Stimulated activated CD8-positive, alpha-beta memory T cell treated with anti-CD3 and anti-CD28 coated beads, Interleukin-12 subunit alpha, Interleukin-12 subunit beta, amount 100 ng/mL, for 1 hour (primary cell): ENCODE data around the gene ADAMTS20.
A peak's percentile ranks its signal among the peaks of the same experiment; 100 is the strongest.

Source experiments
- DNase-seq: peaks from one replicate; pipeline ENCODE4 v3.0.0-alpha.2; 2020; ENCODE audit warnings: low read depth

Gene ADAMTS20

DNA sequence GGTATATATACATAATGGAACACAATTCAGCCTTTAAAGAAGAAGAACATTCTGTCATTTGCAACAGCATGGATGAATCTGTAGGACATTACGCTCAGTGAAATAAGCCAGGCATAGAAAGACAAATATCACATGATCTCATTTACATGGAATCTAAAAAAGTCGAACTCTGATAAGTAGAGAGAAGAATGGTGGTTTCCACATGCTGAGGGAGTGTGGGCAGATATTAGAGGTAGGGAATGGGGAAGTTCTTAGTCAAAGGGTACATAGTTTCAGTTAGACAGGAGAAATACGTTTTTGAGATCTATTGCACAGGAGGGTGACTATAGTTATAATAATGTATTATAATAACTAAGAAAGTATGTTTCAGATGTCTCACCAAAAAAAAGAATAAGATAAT is 71.4 kb downstream of the ADAMTS20 start:
- no peak for DNase-seq

DNA sequence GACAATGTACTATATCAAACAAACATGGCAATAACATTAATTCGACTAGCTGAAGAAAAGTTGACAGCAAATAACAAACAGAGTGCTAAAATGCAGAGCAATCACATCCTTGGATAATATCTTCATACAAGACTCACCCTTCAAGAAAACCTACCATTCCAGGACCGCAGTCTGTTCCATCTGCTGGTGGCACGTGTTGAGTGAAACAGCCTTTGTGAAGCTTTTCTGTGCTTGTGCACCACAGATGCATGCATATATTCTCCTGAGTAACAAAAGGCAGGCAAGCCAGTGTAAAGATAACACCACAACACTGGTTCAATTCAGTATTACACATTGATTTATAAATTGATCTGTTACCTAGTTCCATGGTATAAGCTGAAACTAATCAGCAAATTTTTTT is 89.3 kb downstream of the ADAMTS20 start:
- no peak for DNase-seq

DNA sequence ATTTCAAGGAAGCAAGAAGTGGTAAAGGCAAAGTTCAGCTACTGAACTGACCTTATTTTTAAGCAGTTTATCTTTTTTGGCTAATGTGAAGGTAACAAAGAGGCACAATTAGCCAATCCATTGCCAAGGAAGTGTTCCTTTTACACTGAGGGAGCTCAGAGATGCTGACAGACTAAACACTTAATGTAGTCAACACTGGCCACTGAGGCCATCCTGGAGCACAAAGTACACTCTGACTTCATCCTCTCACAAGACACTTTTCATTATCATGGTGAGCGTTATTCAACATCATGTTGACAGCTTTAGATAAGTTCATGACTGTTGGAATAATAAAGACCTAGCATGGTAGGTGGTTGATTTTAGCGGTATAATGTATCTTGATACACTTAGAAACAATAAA is 89.9 kb downstream of the ADAMTS20 start:
- no peak for DNase-seq

DNA sequence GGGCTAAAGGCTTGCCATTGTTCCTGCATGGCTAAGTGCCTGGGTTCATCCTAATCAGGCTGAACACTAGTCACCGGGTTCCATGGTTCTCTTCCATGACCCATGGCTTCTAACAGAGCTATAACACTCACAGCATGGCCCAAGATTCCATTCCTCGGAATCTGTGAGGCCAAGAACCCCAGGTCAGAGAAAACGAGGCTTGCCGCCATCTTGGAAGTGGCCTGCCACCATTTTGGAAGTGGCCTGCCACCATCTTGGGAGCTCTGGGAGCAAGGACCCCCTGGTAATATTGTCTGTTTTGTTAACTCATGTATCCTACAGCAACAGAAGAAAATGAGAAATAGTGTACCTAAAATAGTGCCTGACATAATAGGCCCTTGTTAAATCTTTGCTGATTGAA is 92.7 kb downstream of the ADAMTS20 start:
- no peak for DNase-seq

DNA sequence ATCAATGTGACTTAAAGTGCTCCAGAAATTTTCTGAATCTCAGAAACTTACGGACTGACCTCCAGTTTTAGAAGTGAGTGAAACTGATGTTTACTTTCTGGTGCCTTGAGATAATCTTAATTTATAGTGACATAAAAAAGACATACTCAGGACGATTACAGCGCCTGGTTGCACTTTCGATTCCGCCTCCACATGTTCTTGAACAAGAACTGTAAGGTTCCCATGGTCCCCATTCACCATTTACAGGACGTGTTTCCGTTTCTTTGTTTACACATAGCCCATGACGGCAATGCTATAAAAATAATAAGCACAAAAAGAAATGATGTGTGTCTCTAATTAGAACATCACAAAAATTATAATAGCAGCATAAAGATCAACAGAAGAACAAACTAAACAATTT is 98.2 kb downstream of the ADAMTS20 start:
- no peak for DNase-seq

GRCh38 chr12:43444940-43445564 is 107.0 kb downstream of the ADAMTS20 start:
- DNase-seq = peak; percentile 27

DNA sequence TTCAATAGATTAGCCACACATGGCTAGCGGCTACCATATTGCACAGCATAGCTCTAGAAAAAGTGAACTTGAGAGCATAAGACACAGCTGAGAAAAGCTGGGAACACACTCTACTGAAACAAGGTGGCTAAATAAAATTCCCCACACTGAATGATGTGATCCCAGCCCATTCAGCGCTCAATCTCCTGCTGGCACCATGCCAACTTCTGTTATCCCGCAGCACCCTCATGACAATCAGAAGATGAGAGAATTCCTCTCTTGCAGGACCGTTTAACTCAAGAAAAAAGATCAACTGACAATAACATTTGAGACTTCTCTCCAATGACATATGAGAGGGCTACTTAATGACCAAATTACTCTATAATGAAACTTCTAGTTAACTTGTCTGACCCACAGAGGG is 115.4 kb downstream of the ADAMTS20 start:
- DNase-seq = no peak

- DNase-seq = no peak
Measured at GRCh38 chr12:43434614-43435013, 117.4 kb downstream of the ADAMTS20 start.

DNA sequence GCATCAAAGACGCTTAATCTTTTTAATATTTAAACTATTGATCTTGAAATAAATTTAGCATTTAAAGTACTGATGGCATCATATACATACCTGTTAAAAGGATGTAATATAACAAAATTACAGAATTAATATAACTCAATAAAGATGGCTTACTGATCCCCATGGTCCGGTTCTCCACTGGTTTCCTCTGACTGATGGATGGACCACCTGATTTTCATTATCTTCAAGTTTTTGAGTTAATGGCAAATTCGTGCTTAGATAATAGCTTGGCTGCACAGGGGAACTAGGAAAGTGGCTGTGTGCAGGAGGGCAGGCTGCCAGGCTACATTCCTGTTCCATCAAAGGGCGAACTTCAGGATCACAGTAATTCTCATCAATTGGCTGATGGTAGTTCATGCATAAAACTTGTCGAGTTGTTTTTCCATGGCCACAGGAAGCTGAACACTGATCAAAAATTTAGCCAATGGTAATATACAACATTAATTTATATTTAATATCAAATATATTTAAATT is 123.9 kb downstream of the ADAMTS20 start:
- DNase-seq = no peak

- DNase-seq = no peak
Measured at GRCh38 chr12:43425361-43425760, 126.6 kb downstream of the ADAMTS20 start.

DNA sequence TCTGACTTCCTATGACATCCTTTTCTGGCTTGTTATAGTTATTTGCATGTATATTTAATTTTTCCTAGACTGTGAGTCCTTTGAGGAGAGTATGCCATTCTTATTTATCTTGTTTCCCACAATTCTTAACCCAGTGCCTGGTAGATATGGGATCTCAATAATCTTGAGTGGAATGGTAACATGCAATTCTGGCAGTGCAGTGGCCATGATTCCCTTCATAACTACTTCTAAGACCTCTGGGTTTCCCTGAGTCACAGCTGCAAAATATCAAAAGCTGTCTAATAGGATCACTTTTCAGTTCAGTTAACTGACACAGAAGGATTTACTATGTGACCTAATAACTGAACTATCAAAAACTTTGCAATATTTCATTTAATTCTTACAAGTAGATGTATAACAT is 135.0 kb downstream of the ADAMTS20 start:
- no peak for DNase-seq

GRCh38 chr12:43407816-43408645 is 144.0 kb downstream of the ADAMTS20 start:
- DNase-seq = no peak

GRCh38 chr12:43406801-43407200 is 145.2 kb downstream of the ADAMTS20 start:
- DNase-seq = no peak

- DNase-seq = no peak
Measured at GRCh38 chr12:43402436-43402835, 149.6 kb downstream of the ADAMTS20 start.

DNA sequence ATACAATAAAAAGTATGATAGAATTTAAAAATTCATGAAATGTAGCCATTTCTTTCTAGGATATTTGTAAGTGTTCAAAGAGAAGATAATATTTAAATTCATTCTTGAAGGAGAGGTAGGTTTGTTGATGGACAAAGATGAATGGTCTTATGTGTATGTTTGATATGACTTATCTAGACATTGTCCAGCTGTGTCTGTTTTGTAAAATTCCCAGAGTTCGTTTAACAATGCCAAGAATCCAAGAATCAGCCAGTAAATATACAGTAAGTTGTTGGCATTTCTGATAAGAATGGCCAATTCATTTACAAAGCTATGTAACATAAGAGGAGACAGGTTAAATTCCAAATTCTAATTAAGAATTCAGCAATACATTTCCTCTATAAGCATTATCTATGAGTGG is 150.9 kb downstream of the ADAMTS20 start:
- DNase-seq = no peak

- DNase-seq = no peak
Measured at GRCh38 chr12:43396671-43397070, 155.3 kb downstream of the ADAMTS20 start.

GRCh38 chr12:43392116-43392515 is 159.9 kb downstream of the ADAMTS20 start:
- no peak for DNase-seq

DNA sequence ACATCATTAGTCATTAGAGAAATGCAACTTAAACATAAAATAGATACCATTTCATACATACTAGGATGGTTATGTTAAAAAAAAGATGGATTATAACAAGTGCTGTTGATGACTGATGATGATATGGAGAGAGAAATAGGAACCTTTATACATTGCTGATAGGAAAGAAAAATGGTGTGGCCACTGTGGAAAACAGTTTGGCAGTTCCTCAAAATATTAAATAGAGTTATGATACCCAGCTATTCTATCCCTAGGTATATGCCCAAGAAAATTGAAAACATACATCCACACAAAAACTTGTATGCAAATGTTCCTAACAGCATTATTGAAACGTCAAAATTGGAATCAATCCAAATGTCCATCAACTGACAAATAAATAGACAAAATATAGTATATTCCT is 170.1 kb downstream of the ADAMTS20 start:
- no peak for DNase-seq

GRCh38 chr12:43378448-43378847 is 173.6 kb downstream of the ADAMTS20 start:
- DNase-seq = no peak

DNA sequence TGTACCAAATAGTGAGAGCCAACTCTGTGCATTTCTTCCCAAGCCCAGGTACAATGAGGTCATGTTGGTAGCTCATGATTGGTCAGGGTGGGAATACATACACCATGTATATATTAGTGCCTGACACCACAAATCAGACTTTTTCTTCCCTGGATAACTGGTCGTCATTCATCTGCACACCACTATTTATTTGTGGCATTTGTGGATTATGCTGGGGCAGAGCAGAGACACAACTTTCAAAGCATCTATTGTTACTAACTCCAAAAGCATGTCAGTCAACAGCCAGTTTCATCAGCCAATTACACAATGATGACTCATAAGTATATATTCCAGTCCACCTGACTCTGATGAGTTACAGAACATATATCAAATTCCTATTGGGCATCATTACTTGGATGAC is 181.7 kb downstream of the ADAMTS20 start:
- no peak for DNase-seq

- no peak for DNase-seq
Measured at GRCh38 chr12:43362910-43363694, 188.9 kb downstream of the ADAMTS20 start.

DNA sequence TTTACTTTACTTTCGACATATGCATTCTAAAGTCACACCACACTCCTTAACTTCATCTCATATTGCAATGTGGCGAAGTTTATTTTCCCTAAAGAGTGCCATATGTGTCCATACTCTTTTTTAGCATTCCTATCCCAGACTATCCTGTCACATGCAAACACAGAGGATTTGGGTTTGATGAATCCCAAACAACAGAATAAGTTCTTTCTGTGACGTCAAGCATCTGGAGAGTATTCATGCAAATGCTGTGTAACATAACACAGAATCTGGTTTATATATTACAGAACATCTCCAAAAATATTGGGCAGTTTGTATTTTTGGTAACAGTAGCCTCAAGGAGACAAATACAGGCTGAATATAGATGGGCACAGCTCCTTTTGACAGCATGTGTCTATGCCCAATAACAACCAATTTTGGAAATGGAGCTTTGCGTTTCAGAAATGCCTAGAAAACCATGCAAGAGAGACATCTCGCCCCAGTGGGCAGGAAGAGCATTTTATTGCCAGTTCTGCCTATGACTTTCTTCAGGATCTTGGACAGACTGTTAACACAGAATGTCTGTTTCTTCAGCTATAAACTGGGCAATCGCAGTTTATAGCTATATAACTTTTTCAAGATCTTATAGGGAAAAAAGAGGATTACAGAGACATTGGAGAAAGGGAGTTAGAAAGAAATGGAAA is 190.8 kb downstream of the ADAMTS20 start:
- DNase-seq = no peak
